Posterior vena cava (tissue), 2 donors: Measurements from ENCODE around the gene PCNX3. TPM values are rescaled to one million over a fixed set of nuclear protein-coding genes. Genes with fewer than 3 reads are reported as not detected.

Source experiments
- DNase-seq: peaks from one replicate; pipeline ENCODE4 v3.0.0-alpha.2; 2020; ENCODE audit warnings: low spot score
- intact Hi-C, 2 donors: fragments of 100-400 bp; cut with DNase I; formaldehyde crosslinking; loops; one replicate each; pipeline versions ENCODE4 v1.14.1 to v1.14.2; 2022 to 2023
- total RNA-seq, 2 donors: library from RNA; stranded (reverse); fragmentation: NEBNext Ultra II Directional; extraction: Animal tissue kit (Norgen Biotek cat#: 25700); gene quantifications; one replicate each; pipeline ENCODE4 v1.2.1, GENCODE V29; 2021
- donor health status: DM: yes; HTN: yes; CAD: no.
- donor health status: DM: yes; HTN: yes; CAD: no.

The PCNX3 gene
- total RNA-seq, 2 donors from 2014 or later: 21.3 to 22.6 TPM

DNA sequence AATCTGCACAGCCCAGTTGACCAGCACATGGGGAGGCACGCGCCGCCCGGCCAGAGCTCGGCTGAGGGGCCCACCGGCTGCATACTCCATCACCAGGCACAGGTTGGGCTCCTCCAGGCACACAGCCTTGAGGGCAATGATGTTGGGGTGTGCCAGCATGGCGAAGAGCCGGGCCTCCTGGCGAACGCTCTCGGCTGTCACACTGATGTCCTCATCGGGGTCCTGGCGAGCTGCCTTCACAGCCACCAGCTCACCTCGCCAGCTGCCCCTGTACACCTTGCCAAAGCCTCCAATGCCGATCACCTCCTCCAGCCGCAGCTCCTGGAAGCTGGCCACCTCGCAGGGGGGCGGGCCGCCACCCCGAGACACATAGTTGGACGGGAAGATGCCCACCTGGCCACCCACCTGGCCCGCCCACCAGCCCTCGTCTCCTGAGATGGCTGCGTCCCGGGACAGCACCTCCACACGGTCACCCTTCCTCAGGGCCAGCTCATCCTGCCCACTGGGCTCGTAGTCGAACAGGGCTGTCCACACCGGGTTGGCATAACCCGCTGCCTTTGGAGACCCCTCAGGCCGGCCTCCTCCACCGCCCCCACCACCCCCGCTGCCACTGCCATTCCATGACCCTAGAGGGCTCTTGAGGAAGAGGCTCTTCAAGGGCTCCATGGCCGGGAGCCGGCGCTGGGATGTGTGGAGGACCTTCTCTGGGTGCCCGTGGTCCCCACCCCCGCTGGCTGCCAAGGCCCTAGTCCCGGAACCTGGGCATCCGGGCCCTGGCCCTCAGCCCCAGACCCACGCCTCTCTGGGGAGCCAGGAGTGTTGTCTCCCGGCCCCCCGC, 2.3 kb upstream of the PCNX3 start:
- intact Hi-C loops: loop anchor here in 1 of 2 donors (5.0 kb wide), 1 partner anchor 36 kb away; the partner anchor contains the start of gene EHBP1L1
- no peak for DNase-seq

DNA sequence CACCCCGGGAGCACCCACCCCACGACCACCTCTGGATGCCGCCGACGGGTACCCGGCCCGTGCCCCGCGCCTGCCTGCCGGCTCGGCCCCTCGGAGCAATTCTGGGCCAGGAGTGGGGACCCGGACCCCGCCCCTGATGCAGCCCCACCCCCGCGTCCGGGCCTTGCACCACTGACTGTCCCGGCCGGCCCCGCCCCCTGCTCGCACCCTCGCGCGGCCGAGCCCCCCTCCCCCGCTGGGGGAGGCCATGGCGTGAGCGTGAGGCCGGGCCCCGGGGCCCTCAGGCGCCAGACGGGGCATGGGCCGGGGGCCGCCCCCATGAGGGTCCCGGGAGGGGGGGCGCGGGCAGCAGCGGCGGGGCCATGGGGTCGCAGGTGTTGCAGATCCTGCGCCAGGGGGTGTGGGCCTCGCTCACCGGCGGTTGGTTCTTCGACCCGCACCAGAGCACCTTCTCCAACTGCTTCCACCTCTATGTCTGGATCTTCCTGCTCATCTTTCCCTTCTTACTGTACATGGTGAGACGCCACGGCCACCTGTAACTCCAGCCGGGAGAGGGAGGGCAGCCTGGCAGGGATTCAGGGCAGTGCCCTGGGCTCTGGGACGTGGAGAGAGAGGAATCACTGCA, 486 bp downstream of the PCNX3 start:
- intact Hi-C loops: loop anchor here in 1 of 2 donors (2.0 kb wide), 1 partner anchor 37 kb away; no protein-coding TSS in a partner anchor

DNA sequence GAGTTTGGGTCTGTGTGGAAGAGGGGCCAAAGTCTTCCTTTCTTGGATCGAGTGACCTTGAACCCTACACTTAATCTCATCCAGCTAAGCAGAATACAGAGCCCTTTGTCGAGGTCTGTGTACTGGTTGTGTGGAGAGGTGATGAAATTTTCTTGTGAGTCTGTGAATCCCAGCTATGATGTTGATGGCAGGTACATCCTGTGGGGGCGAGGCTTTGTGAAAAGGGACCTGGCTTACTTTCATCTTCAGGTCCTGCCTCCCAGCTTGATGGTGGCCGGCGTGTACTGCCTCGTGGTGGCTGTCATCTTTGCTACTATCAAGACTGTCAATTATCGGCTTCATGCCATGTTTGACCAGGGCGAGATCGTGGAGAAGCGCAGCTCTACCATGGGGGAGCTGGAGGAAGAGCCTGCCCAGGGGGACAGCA, 1.0 kb downstream of the PCNX3 start:
- intact Hi-C loops: loop anchor here in 1 of 2 donors (1.0 kb wide), 1 partner anchor 105 kb away; no protein-coding TSS in a partner anchor

More for the DNA sequence above, 486 bp downstream of the PCNX3 start:
- no peak for DNase-seq

DNA sequence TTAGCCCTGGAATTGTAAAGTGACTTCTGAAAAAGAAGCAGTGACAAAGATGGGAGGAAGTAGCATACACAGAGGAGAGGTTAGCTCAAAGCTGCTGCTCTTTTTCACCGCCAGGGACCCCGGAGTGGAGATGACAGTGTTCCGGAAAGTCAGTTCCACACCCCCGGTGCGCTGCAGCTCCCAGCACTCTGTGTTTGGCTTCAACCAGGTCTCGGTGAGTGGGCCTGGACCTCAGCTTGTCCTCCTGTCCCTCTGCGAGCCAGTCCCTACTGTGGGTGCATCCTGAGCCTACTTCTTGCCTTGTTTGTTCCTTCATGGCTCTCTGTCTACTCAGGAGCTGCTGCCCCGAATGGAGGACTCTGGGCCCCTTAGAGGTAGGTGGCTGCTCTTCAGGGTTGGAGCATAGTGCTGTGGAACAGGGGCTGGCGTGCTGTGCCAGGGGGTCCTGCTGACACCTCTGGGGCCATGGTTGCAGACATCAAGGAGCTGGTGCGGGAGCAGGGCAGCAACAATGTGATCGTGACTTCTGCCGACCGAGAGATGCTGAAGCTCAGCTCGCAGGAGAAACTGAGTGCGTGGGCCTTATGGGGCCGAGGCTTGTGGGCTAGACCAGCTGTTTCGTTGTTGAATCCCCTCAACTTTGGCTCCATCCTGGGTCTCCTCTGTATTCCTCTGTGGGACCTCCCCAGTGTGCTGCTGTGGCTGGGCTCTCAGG, 1.7 kb downstream of the PCNX3 start:
- intact Hi-C loops: loop anchor here in 1 of 2 donors (1.0 kb wide), 1 partner anchor 104 kb away; no protein-coding TSS in a partner anchor

More for the DNA sequence above, 1.0 kb downstream of the PCNX3 start:
- no peak for DNase-seq

DNA sequence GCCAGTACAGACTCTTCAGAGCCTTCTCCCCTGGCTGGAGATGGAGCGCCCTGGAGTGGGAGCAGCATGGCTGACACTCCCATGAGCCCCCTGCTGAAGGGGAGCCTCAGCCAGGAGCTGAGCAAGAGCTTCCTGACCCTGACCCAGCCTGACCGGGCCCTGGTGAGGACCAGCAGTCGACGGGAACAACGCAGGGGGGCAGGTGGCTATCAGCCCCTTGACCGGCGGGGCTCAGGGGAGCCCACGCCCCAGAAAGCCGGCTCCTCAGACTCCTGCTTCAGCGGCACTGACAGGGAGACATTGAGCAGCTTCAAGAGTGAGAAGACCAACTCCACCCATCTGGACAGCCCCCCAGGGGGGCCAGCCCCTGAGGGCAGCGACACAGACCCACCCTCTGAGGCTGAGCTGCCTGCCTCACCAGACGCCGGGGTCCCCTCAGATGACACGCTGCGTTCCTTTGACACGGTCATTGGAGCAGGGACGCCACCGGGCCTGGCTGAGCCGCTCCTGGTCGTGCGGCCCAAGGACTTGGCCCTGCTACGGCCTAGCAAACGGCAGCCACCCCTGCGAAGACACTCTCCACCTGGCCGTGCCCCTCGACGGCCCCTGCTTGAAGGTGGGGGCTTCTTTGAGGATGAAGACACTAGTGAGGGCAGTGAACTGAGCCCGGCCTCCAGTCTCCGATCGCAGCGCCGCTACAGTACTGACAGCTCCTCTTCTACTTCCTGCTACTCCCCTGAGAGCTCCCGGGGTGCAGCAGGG, 2.6 kb downstream of the PCNX3 start:
- no peak for DNase-seq
- intact Hi-C loops: loop anchor here in 1 of 2 donors (1.0 kb wide), 1 partner anchor 103 kb away; no protein-coding TSS in a partner anchor

More for the DNA sequence above, 1.7 kb downstream of the PCNX3 start:
- DNase-seq: no peak

DNA sequence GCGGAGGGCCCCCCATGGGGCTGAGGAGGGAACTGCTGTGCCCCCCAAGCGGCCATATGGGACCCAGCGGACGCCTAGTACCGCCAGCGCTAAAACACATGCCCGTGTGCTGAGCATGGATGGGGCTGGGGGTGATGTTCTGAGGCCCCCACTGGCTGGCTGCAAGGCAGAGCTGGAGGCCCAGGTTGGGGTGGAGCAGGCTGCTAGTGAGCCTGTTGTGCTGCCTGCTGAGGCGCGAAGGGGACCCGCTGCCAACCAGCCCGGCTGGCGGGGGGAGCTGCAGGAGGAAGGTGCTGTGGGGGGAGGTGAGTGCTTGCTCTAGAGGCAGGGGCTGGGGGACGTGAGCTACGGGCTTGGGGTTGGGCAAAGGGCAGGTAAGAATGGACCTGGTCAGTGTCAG, 3.2 kb downstream of the PCNX3 start:
- DNase-seq: no peak
- intact Hi-C loops: no loop called here

DNA sequence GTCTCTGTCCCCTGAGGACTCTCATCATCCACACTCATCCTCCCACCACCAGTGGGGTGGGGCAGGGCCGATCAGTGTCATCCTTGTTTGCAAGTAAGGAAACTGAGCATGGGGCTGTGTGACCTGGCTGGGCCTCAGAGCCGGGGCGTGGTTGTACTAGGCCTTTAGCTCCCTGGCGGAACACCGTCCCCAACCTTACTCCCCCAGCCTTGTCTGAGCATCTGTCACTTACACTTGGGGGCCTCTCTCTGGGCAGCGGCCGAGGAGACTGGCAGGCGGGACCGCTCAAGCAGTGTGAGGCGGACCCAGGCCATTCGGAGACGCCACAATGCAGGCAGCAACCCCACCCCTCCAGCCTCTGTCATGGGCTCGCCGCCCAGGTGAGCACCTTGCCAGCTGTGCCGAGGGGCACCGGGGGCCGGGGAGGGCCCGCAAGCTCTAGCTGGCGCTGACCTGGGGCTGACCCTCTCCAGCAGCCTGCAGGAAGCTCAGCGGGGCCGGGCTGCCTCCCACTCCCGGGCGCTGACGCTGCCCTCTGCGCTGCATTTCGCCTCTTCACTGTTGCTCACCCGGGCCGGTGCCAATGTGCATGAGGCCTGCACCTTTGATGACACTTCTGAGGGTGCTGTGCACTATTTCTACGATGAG, 3.8 kb downstream of the PCNX3 start:
- intact Hi-C loops: no loop called here
- no peak for DNase-seq

DNA sequence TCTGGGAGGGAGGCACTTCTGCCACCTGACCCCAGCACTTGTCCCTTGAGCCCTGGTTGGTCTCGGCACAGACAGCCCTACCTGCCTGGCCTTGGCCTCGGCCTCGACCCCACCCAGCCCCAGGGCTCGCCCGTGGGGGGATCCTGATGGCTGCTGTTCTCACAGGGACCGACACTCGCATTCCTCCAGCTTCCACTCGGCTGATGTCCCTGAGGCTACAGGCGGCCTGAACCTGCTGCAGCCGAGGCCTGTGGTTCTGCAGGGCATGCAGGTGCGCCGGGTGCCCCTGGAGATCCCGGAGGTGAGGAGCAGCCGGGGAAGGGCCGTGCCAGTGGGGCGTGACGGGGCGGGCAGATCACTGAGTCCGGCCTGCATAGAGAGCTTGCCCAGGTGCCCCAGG, 5.1 kb downstream of the PCNX3 start:
- DNase-seq: no peak
- intact Hi-C loops: no loop called here

DNA sequence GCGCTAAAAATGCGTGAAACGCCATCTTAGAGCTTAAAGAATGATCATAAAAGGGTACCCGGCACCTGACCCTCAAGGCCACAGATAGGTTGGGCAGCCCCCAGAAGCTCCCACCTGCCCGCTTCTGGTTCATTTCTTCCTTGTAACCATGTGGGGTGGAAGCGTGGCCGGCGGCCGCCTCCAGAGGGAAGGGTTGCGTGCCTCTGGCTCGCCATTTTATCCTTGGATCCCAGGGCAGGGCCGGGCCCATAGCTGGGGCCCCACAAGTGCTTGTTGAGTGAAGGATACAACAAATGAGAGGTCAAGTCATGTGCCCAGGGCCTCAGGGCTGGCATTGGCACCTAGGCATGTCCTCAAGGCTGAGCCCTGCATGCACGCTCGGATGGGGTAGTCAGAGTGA, 5.9 kb downstream of the PCNX3 start:
- DNase-seq: no peak
- intact Hi-C loops: no loop called here

DNA sequence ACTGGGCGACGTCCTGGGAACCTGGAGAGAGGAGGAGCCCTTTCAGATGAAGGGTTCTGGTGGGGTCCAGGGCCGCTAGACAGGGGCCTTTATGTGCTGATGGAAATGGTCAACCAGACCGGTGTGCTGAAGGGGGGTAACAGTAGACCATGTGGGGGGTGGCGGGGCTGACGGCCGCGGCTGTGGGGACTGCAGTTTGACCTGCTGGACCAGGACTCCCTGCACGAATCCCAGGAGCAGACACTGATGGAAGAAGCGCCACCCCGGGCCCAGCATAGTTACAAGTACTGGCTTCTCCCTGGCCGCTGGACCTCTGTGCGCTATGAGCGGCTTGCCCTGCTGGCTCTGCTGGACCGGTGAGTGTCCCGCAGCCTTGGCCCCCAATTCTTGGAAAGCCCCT, 6.4 kb downstream of the PCNX3 start:
- intact Hi-C loops: no loop called here
- no peak for DNase-seq

DNA sequence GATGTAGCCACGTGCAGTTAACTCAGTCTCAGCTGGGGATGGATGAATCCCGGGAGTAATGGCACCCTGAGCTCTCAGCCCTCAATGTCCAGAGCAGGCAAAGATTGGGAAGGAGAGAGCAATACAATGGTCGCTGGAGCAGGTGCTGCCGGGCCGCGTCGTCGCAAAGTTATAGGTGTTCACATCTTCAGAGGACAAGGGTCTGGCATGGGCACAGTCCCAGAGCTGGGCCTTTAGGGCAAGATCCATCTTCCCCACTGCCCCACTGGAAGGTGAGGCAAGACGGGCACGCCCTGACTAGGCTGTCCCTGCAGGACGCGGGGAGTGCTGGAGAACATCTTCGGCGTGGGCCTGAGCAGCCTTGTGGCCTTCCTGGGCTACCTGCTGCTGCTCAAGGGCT, 7.6 kb downstream of the PCNX3 start:
- intact Hi-C loops: no loop called here
- DNase-seq: no peak

DNA sequence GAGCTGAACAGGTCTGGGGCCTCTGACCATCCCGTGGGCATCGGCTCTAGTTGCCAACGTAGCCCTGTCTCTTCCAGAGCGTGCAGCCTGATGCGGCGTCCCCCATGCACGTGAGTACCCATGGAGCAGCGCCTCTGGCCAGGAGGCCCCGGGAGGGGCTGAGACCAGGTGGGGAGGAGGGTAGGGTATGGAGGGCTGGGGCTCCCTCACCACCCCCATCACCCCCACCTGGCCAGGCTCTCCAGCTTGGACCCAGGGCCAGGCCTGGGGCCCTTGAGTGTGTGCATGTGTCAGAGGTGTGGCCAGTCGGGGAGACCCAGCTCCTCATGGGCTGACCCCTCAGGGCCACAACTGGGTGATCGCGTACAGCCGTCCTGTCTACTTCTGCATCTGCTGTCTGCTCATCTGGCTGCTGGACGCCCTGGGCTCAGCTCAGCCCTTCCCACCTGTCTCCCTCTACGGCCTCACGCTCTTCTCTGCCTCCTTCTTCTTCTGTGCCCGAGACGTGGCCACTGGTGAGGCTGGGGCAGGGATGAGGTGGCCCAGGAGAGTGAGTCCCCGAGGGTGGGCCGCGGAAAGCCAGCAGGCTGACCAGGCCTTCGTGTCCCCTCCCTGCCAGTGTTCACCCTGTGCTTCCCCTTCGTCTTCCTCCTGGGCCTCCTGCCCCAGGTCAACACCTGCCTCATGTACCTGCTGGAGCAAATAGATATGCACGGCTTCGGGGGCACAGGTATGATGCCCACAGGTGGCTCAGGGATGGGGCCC, 8.5 kb downstream of the PCNX3 start:
- DNase-seq: no peak
- intact Hi-C loops: no loop called here

DNA sequence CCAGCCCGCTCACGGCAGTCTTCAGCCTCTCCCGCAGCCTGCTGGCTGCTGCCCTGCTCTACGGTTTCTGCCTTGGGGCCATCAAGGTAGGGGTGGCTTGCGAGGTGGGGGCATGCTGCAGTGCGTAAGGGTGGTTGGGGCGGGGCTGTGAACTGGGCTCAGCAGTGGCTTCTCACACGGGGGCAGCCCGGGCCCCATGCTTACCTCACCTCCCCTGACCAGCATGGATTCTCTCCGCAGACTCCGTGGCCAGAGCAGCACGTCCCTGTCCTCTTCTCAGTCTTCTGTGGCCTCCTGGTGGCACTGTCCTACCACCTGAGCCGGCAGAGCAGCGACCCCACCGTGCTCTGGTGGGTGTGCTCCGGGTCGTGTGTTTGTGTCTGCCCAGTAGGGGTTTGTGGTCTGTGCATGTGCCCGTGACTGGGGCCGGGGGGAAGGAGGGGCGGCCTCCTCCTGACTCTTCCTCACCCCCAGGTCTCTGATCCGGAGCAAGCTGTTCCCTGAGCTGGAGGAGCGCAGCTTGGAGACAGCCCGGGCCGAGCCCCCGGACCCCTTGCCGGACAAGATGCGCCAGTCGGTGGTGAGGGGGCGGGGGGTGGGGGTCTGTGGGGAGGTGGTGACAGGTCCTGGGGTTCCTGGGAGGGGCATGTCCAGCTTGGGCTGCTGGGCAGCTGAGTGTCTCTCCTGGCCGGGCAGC, 9.5 kb downstream of the PCNX3 start:
- intact Hi-C loops: no loop called here

DNA sequence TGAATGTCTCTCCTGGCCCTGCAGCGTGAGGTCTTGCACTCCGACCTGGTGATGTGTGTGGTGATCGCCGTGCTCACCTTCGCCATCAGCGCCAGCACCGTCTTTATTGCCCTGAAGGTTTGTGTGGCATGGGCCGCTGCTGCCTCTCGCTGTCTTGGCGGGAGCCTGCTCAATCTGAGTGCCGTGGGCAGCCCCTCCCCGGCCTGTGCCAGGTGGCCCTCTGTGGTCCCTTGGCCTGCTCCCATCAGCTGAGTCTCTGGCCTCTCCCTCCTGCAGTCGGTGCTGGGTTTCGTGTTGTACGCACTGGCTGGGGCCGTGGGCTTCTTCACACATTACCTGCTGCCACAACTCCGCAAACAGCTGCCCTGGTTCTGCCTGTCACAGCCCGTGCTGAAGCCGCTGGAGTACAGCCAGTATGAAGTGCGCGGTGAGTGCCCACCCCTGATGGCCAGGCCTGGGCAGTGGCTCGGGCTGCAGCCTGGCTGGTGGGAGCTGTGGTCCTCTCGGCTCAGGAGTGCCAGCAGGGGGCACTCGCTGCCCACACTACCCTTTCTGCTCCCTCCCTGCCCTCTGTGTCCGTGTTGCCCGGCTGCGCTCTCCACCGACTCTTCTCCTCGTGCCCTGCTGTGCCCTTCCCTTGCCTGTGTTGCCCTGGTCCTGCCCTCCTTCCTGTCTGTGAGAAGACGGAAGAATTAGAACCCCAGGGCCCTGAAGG, 10.2 kb downstream of the PCNX3 start:
- intact Hi-C loops: no loop called here
- DNase-seq: peak; percentile 91

More for the DNA sequence above, 9.5 kb downstream of the PCNX3 start:
- no peak for DNase-seq

DNA sequence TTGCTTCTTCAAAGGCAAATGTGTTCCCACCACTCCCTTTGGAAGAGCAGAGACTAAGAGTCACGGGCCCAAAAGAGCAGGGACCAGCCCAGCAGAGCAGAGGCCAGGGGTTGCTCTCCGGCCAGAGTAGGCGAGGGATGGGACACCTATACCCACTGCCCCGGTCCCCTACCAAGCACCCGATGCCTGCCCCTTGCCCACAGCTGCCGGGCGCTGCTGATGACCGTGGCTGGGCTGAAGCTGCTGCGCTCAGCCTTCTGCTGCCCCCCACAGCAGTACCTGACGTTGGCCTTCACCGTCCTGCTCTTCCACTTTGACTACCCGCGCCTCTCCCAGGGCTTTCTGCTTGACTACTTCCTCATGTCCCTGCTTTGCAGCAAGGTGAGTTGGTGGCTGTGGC, 11.6 kb downstream of the PCNX3 start:
- DNase-seq: no peak
- intact Hi-C loops: no loop called here

DNA sequence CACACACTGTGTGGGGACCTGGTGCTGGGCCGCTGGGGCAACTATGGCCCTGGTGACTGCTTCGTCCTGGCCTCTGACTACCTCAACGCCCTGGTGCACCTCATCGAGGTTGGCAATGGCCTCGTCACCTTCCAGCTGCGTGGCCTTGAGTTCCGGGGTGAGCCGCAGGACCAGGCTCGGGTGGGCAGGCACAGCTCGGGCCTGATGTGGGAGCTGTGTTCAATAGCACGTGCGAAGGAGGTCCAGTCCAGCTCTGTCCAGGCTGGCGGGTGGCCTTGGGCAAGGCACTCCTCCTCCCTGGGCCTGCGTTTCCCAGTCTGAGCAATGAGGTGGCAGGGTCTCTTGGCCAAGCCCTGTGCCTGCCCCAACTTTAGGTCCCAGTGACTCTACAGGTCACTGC, 14.0 kb downstream of the PCNX3 start:
- intact Hi-C loops: no loop called here
- DNase-seq: no peak

DNA sequence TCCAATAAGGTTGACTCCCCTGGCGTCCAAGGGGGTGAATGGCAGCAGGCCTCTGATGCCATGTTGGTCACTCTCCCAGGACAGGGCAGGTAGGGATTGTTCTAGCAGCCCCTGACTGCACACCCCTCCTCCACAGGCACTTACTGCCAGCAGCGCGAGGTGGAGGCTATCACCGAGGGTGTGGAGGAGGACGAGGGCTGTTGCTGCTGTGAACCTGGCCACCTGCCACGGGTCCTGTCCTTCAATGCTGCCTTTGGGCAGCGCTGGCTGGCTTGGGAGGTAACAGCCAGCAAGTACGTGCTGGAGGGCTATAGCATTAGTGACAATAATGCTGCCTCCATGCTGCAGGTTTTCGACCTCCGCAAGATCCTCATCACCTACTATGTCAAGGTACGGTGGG, 14.6 kb downstream of the PCNX3 start:
- no peak for DNase-seq
- intact Hi-C loops: loop anchor here in 1 of 2 donors (5.0 to 10.0 kb wide), 2 partner anchors 142 to 365 kb away; no protein-coding TSS in a partner anchor
